ENCODE results near the gene FREM3. TPM values are rescaled to one million over a fixed set of nuclear protein-coding genes. Genes with fewer than 3 reads are reported as not detected.
A peak's percentile ranks its signal among the peaks of the same experiment; 100 is the strongest.

FREM3 gene
- total RNA-seq, 2 donors from 2014 or later: not detected

- ATAC-seq: no peak
- DNase-seq: no peak
- intact Hi-C loops (cut with DNase I, micrococcal nuclease): no loop called here
Measured at GRCh38 chr4:143599827-143600226, 100.6 kb downstream of the FREM3 start.

DNA sequence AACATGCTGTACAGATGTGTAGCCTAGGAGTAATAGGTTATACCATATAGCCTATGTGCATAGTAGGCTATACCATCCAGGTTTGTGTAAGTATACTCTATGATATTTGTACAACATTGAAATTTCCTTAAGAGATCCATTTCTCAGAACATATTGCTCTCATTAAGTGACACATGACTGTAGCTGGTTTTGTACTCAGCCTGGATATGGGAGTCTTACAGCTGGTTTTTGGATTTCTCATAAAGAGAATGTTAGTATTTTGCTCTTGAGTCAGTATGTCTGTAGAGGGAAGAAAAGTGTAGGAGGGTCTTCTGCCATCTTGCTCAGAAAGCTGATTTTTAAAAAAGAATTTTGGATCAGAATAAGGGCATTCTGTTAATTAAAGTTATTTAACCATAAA lies 101.7 kb downstream of the FREM3 start:
- intact Hi-C loops (cut with DNase I, micrococcal nuclease): no loop called here
- DNase-seq (no peak), ATAC-seq (no peak)

- no peak for DNase-seq
- ATAC-seq: no peak
- intact Hi-C loops (cut with DNase I, micrococcal nuclease): no loop called here
Measured at GRCh38 chr4:143597276-143597675, 103.2 kb downstream of the FREM3 start.

- DNase-seq: no peak
- no peak for ATAC-seq
- intact Hi-C loops (cut with DNase I, micrococcal nuclease): no loop called here
Measured at GRCh38 chr4:143587703-143588102, 112.8 kb downstream of the FREM3 start.

DNA sequence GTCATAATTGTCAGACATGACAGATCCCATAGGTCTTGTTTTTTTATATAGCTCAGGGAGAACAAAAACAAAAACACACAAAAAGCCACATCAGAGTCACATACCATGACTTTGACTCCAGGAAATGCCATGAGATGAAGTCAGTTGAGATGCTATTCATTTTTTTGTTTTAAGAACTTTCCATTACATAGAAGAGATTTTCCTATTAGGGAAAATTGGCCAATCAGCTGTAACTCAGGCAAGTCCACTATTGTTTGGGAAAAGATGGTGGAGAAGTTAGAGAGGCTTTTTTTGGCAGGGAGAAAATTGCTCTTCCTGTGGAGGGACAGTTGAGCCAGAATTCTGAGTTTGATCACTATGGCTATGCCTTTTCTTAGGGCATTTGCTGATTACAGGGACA lies 114.4 kb downstream of the FREM3 start:
- intact Hi-C loops (cut with DNase I, micrococcal nuclease): no loop called here
- no peak for ATAC-seq
- no peak for DNase-seq

DNA sequence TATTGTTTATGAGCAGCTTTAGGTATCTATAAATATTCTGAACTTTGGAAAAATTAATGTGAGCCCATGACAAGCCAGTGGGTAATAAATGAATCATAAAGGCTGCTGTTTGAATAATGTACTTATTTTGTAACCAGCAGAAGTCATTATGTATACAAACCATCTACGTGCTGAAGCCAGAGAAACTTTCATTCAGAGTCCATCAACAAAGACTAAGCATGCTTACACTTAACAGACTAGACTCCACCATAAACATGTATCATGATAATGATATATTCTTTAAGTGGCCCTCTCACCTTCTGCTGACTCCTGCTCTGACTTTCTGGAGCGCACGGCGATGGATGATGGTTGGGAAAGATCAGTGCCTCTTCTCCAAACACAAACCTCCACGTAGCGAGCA lies 114.9 kb downstream of the FREM3 start:
- no peak for ATAC-seq
- intact Hi-C loops (cut with DNase I, micrococcal nuclease): no loop called here
- no peak for DNase-seq

- no peak for DNase-seq
- no peak for ATAC-seq
- intact Hi-C loops (cut with DNase I, micrococcal nuclease): no loop called here
Measured at GRCh38 chr4:143581331-143581946, 119.0 kb downstream of the FREM3 start.

- no peak for ATAC-seq
- intact Hi-C loops (cut with DNase I, micrococcal nuclease): no loop called here
- no peak for DNase-seq
Measured at GRCh38 chr4:143575331-143575730, 125.1 kb downstream of the FREM3 start.

- ATAC-seq (no peak), DNase-seq (no peak)
- intact Hi-C loops (cut with DNase I, micrococcal nuclease): no loop called here
Measured at GRCh38 chr4:143564472-143564871, 136.0 kb downstream of the FREM3 start.

GRCh38 chr4:143559757-143560147 lies 140.7 kb downstream of the FREM3 start:
- ATAC-seq (no peak), DNase-seq (no peak)

DNA sequence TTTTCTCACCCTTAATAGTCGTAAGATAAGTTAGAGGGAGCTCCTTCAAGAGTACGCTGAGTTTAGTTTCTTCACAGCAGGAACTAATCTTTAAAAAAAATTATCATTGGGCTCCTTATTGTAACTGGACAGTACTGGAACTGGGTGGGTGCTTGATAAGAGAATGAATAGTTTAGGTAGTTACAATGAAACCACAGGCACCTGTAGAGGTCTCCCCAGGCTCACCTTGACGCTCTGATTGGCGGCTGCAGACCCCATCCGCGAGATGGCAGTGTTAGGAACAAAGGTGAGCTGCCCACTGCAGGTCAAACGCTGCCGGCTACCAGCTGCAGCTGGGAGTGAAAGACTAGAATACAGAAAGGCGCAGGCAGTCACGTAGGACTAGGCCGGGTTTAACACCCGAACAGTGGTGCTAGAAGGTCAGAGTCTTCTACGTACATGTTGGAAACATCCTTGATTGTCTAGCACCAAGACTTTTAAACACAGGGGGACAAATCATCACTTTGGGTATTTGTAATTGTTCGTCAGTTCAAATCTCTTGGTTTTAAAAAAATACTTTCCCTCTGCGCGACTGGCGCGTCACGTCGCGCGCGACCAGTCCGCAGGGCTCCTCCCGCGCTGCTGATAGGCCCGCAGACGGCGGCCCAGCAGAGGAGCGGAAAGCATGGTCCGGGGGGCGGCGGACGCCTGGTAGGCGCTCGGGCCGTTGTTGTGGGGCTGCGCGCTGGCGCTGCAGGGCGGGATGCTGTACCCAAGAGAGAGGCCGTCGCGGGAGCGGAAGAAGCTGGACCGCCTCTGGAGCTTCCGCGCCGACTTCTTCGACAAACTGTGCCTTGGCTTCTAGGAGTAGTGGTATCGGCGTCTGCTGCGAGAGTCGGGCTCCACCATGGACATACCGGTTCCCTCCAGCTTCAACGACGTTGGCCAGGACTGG lies 141.4 kb downstream of the FREM3 start:
- DNase-seq (peak; percentile 82 to 85), ATAC-seq (peak; percentile 94)
- intact Hi-C loops (cut with DNase I, micrococcal nuclease): no loop called here

More at GRCh38 chr4:143559757-143560147, 140.7 kb downstream of the FREM3 start:
- intact Hi-C loops (cut with DNase I, micrococcal nuclease): no loop called here

DNA sequence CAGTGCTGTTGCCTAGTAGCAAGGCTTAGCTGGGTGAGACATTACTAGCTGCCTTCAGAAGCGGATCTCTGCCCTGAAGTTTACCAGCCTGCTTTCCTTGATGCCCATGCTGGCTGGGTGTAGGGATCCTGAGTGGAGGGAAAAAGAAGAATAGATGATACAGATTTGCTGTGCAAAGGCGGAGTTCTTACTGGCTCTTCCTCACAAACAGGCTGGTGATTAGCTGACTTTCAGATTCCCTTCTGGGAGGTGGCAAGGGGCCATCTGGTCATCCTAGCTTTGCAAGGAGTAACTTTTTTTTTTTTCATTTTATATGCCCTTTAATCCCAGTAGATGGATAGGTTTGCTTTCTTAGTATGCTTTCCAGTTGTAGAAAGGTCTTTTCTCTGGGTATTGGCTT lies 142.2 kb downstream of the FREM3 start:
- intact Hi-C loops (cut with DNase I, micrococcal nuclease): no loop called here
- DNase-seq (no peak), ATAC-seq (no peak)

DNA sequence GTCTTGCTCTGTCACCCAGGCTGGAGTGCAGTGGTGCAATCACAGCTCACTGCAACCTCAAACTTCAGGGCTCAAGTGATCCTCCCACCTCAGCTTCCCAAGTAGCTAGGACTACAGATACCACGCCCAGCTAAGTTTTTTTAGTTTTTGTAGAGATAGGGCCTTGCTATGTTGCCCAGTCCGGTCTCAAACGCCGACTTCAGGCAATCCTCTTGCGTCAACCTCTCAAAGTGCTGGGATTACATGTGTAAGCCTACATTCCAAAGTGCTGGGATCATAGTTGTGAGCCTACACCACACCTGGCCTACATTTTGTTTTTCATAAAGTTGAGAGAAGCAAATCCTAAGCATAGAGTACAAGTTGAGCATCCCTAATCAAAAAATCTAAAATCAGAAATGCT lies 144.8 kb downstream of the FREM3 start:
- intact Hi-C loops (cut with DNase I, micrococcal nuclease): no loop called here
- ATAC-seq (no peak), DNase-seq (no peak)

- DNase-seq (no peak), ATAC-seq (no peak)
- intact Hi-C loops (cut with DNase I, micrococcal nuclease): no loop called here
Measured at GRCh38 chr4:143554728-143555597, 145.5 kb downstream of the FREM3 start.

DNA sequence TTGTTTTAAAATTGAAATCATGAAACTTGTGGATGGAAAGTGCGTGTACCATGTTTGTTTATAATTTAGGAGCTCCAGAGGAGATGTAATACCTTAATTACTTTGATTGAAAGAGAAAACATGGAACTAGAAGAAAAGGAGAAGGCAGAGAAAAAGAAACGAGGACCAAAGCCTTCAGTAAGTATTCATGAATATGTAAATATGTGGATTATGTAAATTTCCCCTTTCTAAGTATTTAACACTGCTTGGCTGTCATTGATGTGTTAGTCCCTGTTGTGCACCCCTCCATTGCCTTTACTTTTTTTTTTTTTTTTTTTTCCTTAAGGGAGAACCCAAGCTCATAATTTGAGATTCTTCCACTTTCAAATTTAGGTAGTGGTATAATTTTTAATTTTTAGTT lies 150.5 kb downstream of the FREM3 start:
- ATAC-seq (no peak), DNase-seq (no peak)
- intact Hi-C loops (cut with DNase I, micrococcal nuclease): no loop called here

DNA sequence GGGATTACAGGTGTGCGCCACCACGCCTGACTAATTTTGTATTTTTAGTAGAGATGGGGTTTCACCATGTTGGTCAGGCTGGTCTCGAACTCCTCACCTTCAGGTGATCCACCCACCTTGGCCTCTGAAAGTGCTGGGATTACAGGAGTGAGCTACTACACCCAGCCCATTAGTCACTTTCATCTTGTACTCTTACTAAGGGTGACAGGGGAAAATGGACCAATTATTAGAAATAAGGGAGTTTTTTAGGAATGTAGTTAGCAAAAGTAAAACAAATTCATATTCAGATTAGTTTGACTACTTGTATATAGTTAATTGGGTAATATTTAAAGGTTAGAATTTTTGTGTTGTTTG lies 160.8 kb downstream of the FREM3 start:
- no peak for ATAC-seq
- intact Hi-C loops (cut with DNase I, micrococcal nuclease): no loop called here
- no peak for DNase-seq

- DNase-seq (no peak), ATAC-seq (no peak)
- intact Hi-C loops (cut with DNase I, micrococcal nuclease): no loop called here
Measured at GRCh38 chr4:143538979-143539669, 161.4 kb downstream of the FREM3 start.

GRCh38 chr4:143531788-143532491 lies 168.5 kb downstream of the FREM3 start:
- DNase-seq: no peak
- no peak for ATAC-seq

More at GRCh38 chr4:143531788-143532491, 168.5 kb downstream of the FREM3 start:
- intact Hi-C loops (cut with DNase I, micrococcal nuclease): no loop called here

Measured in left colon (tissue), 2 donors.